Osteoblast (primary cell): Measurements from ENCODE around the gene CDKL5. TPM values are rescaled to one million over a fixed set of nuclear protein-coding genes. Genes with fewer than 3 reads are reported as not detected.
A peak's percentile ranks its signal among the peaks of the same experiment; 100 is the strongest.

Source experiments
- DNase-seq: peaks from one replicate; pipeline ENCODE4 v3.0.0; 2011; ENCODE audit warnings: low spot score, mixed read lengths; ENCODE audit not compliant: insufficient read length; ENCODE audit errors: missing footprints
- H2AFZ ChIP-seq: 2 replicates; pipeline ENCODE4 v1.6.0; 2011; ENCODE audit warnings: mild to moderate bottlenecking, low read length
- H3K27ac ChIP-seq: 2 replicates; pipeline ENCODE4 v1.5.1; 2011; ENCODE audit warnings: mild to moderate bottlenecking, low read depth, low read length, moderate library complexity
- H3K27me3 ChIP-seq: 2 replicates; pipeline ENCODE4 v1.6.0; 2012; ENCODE audit warnings: mild to moderate bottlenecking, control low read depth, inconsistent platforms, low read length, moderate library complexity; ENCODE audit not compliant: insufficient read depth
- H3K36me3 ChIP-seq: 2 replicates; pipeline ENCODE4 v1.5.1; 2011; ENCODE audit warnings: mild to moderate bottlenecking, low read length, control low read depth, moderate library complexity; ENCODE audit not compliant: insufficient read depth
- H3K4me1 ChIP-seq: 2 replicates; pipeline ENCODE4 v1.5.1; 2011; ENCODE audit warnings: mild to moderate bottlenecking, low read length, control low read depth, moderate library complexity; ENCODE audit not compliant: insufficient read depth
- H3K4me2 ChIP-seq: 2 replicates; pipeline ENCODE4 v1.6.0; 2011; ENCODE audit warnings: mild to moderate bottlenecking, low read length; ENCODE audit not compliant: insufficient read depth
- H3K4me3 ChIP-seq: fragments of 200-600 bp; sonication (generic); 3 replicates; pipeline ENCODE4 v1.5.1; 2012; ENCODE audit warnings: mild to moderate bottlenecking, low read length, inconsistent platforms; ENCODE audit not compliant: insufficient read depth
- H3K79me2 ChIP-seq: 2 replicates; pipeline ENCODE4 v1.6.0; 2012; ENCODE audit warnings: mild to moderate bottlenecking, low read length, control low read depth, inconsistent platforms; ENCODE audit not compliant: insufficient read depth
- H3K9me3 ChIP-seq: 2 replicates; pipeline ENCODE4 v1.5.1; 2011; ENCODE audit warnings: low read depth, low read length, control low read depth
- H4K20me1 ChIP-seq: 2 replicates; pipeline ENCODE4 v1.6.0; 2012; ENCODE audit warnings: mild to moderate bottlenecking, low read length, control low read depth; ENCODE audit not compliant: insufficient read depth
- CTCF ChIP-seq: IDR thresholded peaks from 2 replicates; pipeline ENCODE4 v1.5.1; 2011; ENCODE audit warnings: mild to moderate bottlenecking, low read depth, low read length, moderate library complexity; ENCODE audit errors: extremely low read depth
- total RNA-seq: library from RNA; depleted of rRNA; stranded (reverse); fragments of >200 nt; gene quantifications from 2 replicates; pipeline ENCODE4 v1.2.3, GENCODE V29; 2012

The CDKL5 gene
- total RNA-seq, 1 donor, result 4.0 TPM

- peaks cover 4% of the 10 kb centered on the region for H4K20me1 ChIP-seq
- no peak overlapping the region for H3K4me3 ChIP-seq
- no peak for TF ChIP-seq CTCF
- DNase-seq, result peak; percentile 57
- no peak overlapping the region for H3K4me2 ChIP-seq
- no peaks in the 10 kb centered on the region for H3K79me2 ChIP-seq
- no peaks in the 10 kb centered on the region for H3K36me3 ChIP-seq
- peaks cover 7% of the 10 kb centered on the region for H3K4me1 ChIP-seq
- no peaks in the 10 kb centered on the region for H3K27me3 ChIP-seq
- H3K9me3 ChIP-seq, result no peaks in the 10 kb centered on the region
- no peak overlapping the region for H2AFZ ChIP-seq
- no peak overlapping the region for H3K27ac ChIP-seq
Observed at GRCh38 chrX:18574591-18574990, 149.2 kb downstream of the CDKL5 start.

- no peaks in the 10 kb centered on the region for H3K79me2 ChIP-seq
- H3K27ac ChIP-seq, result no peak overlapping the region
- no peak overlapping the region for H3K4me3 ChIP-seq
- H3K4me1 ChIP-seq, result peaks cover 7% of the 10 kb centered on the region
- H3K4me2 ChIP-seq, result no peak overlapping the region
- no peaks in the 10 kb centered on the region for H3K36me3 ChIP-seq
- H3K27me3 ChIP-seq, result no peaks in the 10 kb centered on the region
- no peaks in the 10 kb centered on the region for H3K9me3 ChIP-seq
- H4K20me1 ChIP-seq, result peaks cover 4% of the 10 kb centered on the region
- DNase-seq, result no peak
- H2AFZ ChIP-seq, result no peak overlapping the region
- no peak for TF ChIP-seq CTCF
Observed at GRCh38 chrX:18575744-18576143, 150.3 kb downstream of the CDKL5 start.

DNA sequence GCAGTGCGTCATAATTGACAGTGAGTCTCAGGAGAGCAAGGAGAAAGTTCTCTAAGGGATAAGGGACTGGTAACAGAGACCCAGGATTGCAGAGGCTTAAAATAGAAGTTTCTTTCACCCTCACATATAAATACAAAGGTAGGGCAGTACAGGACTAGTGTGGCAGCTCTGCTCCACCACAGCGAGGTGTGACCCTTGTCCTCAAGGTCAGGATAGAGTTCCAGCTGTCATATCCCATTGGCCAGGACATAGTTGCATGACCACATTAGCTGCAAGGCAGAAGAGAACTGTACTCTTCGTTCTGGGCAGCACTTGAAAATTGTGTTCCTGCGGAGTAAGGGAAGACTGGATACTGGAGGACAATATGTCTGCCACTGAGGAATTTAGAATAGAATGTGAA is 152.0 kb downstream of the CDKL5 start:
- no peaks in the 10 kb centered on the region for H3K79me2 ChIP-seq
- no peaks in the 10 kb centered on the region for H3K9me3 ChIP-seq
- no peaks in the 10 kb centered on the region for H3K36me3 ChIP-seq
- H2AFZ ChIP-seq, result no peak overlapping the region
- no peaks in the 10 kb centered on the region for H3K27me3 ChIP-seq
- no peak for DNase-seq
- no peak overlapping the region for H3K4me2 ChIP-seq
- no peak overlapping the region for H3K4me3 ChIP-seq
- no peak for TF ChIP-seq CTCF
- H3K27ac ChIP-seq, result no peak overlapping the region
- H3K4me1 ChIP-seq, result peaks cover 7% of the 10 kb centered on the region
- peaks cover 4% of the 10 kb centered on the region for H4K20me1 ChIP-seq

- Histone ChIP-seq H3K27me3 (no peaks in the 10 kb centered on the region), H4K20me1 (peaks cover under 1% of the 10 kb centered on the region), H2AFZ (no peak overlapping the region), H3K27ac (no peak overlapping the region), H3K4me3 (no peak overlapping the region), H3K79me2 (no peaks in the 10 kb centered on the region), H3K4me1 (peaks cover 7% of the 10 kb centered on the region), H3K9me3 (no peaks in the 10 kb centered on the region), H3K4me2 (no peak overlapping the region), H3K36me3 (no peaks in the 10 kb centered on the region)
- DNase-seq, result no peak
- no peak for TF ChIP-seq CTCF
Observed at GRCh38 chrX:18578546-18578945, 153.1 kb downstream of the CDKL5 start.
